HEK293T (cell line): ENCODE measurements around the gene CADPS2.

Experiments used
- BHLHE40 ChIP-seq: fragments of 450-650 bp; IDR thresholded peaks from 2 replicates; pipeline ENCODE4 v1.6.1; 2016; ENCODE audit warnings: mild to moderate bottlenecking, moderate library complexity, borderline replicate concordance
- FOXA1 ChIP-seq: fragments of 450-650 bp; IDR thresholded peaks from 2 replicates; pipeline ENCODE4 v1.6.1; 2016; ENCODE audit warnings: mild to moderate bottlenecking
- L3MBTL2 ChIP-seq: fragments of 450-650 bp; conservative IDR thresholded peaks from 2 replicates; pipeline ENCODE4 v1.6.1; 2016; ENCODE audit warnings: mild to moderate bottlenecking
- NFRKB ChIP-seq: fragments of 450-650 bp; IDR thresholded peaks from 2 replicates; pipeline ENCODE4 v1.6.1; 2016; ENCODE audit warnings: mild to moderate bottlenecking, moderate library complexity
- TF ChIP-seq, protein P1 (sequence below): fragments of 450-650 bp; IDR thresholded peaks from 2 replicates; pipeline ENCODE4 v1.6.1; 2016

DNA sequence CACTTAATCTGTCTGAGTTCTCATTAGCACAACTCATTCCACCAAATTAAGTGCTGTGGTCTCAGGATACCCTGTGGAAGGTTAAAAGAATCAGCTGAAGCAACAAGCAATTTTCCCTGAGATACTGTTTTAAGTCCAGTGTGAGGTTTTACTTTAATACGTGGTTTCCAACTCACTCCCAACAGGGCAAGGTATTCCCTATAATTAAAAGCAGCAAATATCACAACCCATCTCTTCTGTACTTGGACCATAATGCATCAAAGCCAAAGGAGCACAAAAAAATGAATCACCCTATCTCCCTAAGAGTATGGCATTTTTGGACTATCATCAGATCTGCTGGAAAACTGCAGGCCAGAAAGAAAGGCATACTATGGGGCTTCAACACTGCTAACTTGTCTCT, 4.9 kb downstream of the CADPS2 start:
- TF ChIP-seq, protein P1, sequence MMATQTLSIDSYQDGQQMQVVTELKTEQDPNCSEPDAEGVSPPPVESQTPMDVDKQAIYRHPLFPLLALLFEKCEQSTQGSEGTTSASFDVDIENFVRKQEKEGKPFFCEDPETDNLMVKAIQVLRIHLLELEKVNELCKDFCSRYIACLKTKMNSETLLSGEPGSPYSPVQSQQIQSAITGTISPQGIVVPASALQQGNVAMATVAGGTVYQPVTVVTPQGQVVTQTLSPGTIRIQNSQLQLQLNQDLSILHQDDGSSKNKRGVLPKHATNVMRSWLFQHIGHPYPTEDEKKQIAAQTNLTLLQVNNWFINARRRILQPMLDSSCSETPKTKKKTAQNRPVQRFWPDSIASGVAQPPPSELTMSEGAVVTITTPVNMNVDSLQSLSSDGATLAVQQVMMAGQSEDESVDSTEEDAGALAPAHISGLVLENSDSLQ, result no peak
- TF ChIP-seq BHLHE40 (no peak), FOXA1 (no peak), NFRKB (no peak), L3MBTL2 (no peak)
